AG04450 (cell line): ENCODE results near the gene DOCK6. TPM values are rescaled to one million over a fixed set of nuclear protein-coding genes. Genes with fewer than 3 reads are reported as not detected.
"Not testable (repeated sequence)": the region's sequence is repeated elsewhere in the genome, so short reads cannot be mapped to it uniquely, and the experiment has no call there.

ENCODE experiments used
- CTCF ChIA-PET: fragments of 300-600, 350-600 bp; formaldehyde crosslinking; extraction: SDS; loops from one replicate; lab custom pipeline; 2022; ENCODE audit warnings: antibody characterized with exemption, inconsistent platforms; lab: Charles Lee
- POLR2A ChIA-PET: fragments of 350-600 bp; formaldehyde crosslinking; extraction: SDS; loops from one replicate; lab custom pipeline; 2021; ENCODE audit warnings: antibody characterized with exemption, inconsistent platforms; lab: Yijun Ruan, JAX
- DNase-seq: peaks from one replicate; pipeline ENCODE4 v3.0.0-alpha.2; 2011; ENCODE audit warnings: low read depth, low spot score
- H3K27ac ChIP-seq: one replicate; pipeline ENCODE4 v1.5.1; 2012; ENCODE audit warnings: low read depth, low read length, control low read depth
- H3K27me3 ChIP-seq: one replicate; pipeline ENCODE4 v1.6.0; 2012; ENCODE audit warnings: low read length; ENCODE audit not compliant: control insufficient read depth, insufficient read depth
- H3K4me3 ChIP-seq: 2 replicates; pipeline ENCODE4 v1.5.1; 2011; ENCODE audit warnings: mild to moderate bottlenecking, low read depth, low read length, control low read depth
- H3K9me3 ChIP-seq: 2 replicates; pipeline ENCODE4 v1.5.1; 2012; ENCODE audit warnings: low read length; ENCODE audit not compliant: control insufficient read depth, insufficient read depth
- CTCF ChIP-seq: IDR thresholded peaks from 2 replicates; pipeline ENCODE4 v1.5.1; 2011; ENCODE audit warnings: low read depth, low read length, control low read depth, inconsistent platforms
- polyA plus RNA-seq: library from polyadenylated mRNA; depleted of rRNA; stranded (reverse); fragments of >200 nt; gene quantifications from 2 replicates; pipeline ENCODE4 v1.2.3, GENCODE V29; 2011

The DOCK6 gene
- polyA plus RNA-seq, 1 experiment: 8.9 TPM

- no peak for TF ChIP-seq CTCF
- ChIA-PET CTCF (interaction anchor here (1.0 kb wide), 1 partner anchor 11 kb away, joined by 3 read pairs; no protein-coding TSS in a partner anchor), POLR2A (interaction anchor here (0.6 kb wide), 1 partner anchor 9 kb away, joined by 8 read pairs; no protein-coding TSS in a partner anchor)
- no peaks in the 10 kb centered on the region; the same call in 1 of the 2 replicates for H3K9me3 ChIP-seq
- H3K4me3 ChIP-seq: no peak overlapping the region
- no peak for DNase-seq
- no peaks in the 10 kb centered on the region for H3K27me3 ChIP-seq
- no peak overlapping the region for H3K27ac ChIP-seq
Observed at GRCh38 chr19:11180346-11180745, 82.0 kb downstream of the DOCK6 start.

GRCh38 chr19:11179716-11180297 is 82.5 kb downstream of the DOCK6 start:
- Histone ChIP-seq H3K27ac (no peak overlapping the region), H3K27me3 (no peaks in the 10 kb centered on the region), H3K4me3 (no peak overlapping the region), H3K9me3 (no peaks in the 10 kb centered on the region; the same call in 1 of the 2 replicates)
- TF ChIP-seq CTCF: no peak
- ChIA-PET CTCF (no interaction called here), POLR2A (no interaction called here)
- DNase-seq: no peak

GRCh38 chr19:11179145-11179465 is 83.2 kb downstream of the DOCK6 start:
- CTCF ChIA-PET, H3K27me3 ChIP-seq, H3K9me3 ChIP-seq, H3K27ac ChIP-seq, H3K4me3 ChIP-seq, POLR2A ChIA-PET, DNase-seq: not testable (repeated sequence)

- Histone ChIP-seq H3K9me3 (no peaks in the 10 kb centered on the region; the same call in 1 of the 2 replicates), H3K4me3 (no peak overlapping the region), H3K27me3 (no peaks in the 10 kb centered on the region), H3K27ac (no peak overlapping the region)
- ChIA-PET CTCF (no interaction called here), POLR2A (interaction anchor here (0.6 kb wide), 1 partner anchor 24 kb away, joined by 7 read pairs; no protein-coding TSS in a partner anchor)
- TF ChIP-seq CTCF: no peak
- no peak for DNase-seq
Observed at GRCh38 chr19:11177592-11177991, 84.7 kb downstream of the DOCK6 start.

- no peak for DNase-seq
- POLR2A ChIA-PET: interaction anchor here (0.6 kb wide), 2 partner anchors 22 to 23 kb away, joined by 3 to 7 read pairs; no protein-coding TSS in a partner anchor
- Histone ChIP-seq H3K9me3 (no peaks in the 10 kb centered on the region; the same call in 1 of the 2 replicates), H3K27me3 (no peaks in the 10 kb centered on the region), H3K27ac (no peak overlapping the region), H3K4me3 (no peak overlapping the region)
- CTCF ChIA-PET: no interaction called here
- TF ChIP-seq CTCF: no peak
Observed at GRCh38 chr19:11176466-11177193, 85.7 kb downstream of the DOCK6 start.
